HepG2 (cell line): ENCODE data around the gene EZH1. TPM values are rescaled to one million over a fixed set of nuclear protein-coding genes. Genes with fewer than 3 reads are reported as not detected.

Experiments
- ATAC-seq: fragments of 200-7000 bp; cut with Tn5 transposase; 3 replicates; pipeline ENCODE4 v1.9.1; 2020; ENCODE audit warnings: mild to moderate bottlenecking, moderate library complexity
- BruUV-seq: library from RNA; stranded (reverse); fragments of 400-500 nt; replicated peaks from 2 replicates; lab custom pipeline; 2021; lab: Mats Ljungman, UMichigan
- CTCF ChIA-PET: fragments of 300-600 bp; formaldehyde crosslinking; extraction: SDS; loops from one replicate; lab custom pipeline; 2021; ENCODE audit warnings: low total read pairs, inconsistent platforms, low intra/inter-chr PET ratio; lab: Yijun Ruan, JAX
- POLR2A ChIA-PET: fragments of 350-600 bp; sonication (Branson Sonifier 250); formaldehyde crosslinking; loops from one replicate; lab custom pipeline; 2020; ENCODE audit warnings: antibody characterized with exemption, inconsistent platforms; lab: Yijun Ruan, JAX
- DNase-seq: peaks from one replicate; pipeline ENCODE4 v3.0.0-alpha.2; 2015; ENCODE audit warnings: low spot score
- FAIRE-seq: peaks from 3 replicates; lab custom pipeline; 2011; peaks lifted over from hg19 to GRCh38; lab: Jason Lieb, UNC
- H2AFZ ChIP-seq: one replicate; pipeline ENCODE4 v1.6.1; 2011; ENCODE audit warnings: low read length, inconsistent platforms
- H3K27ac ChIP-seq: fragments of 300-600 bp; 3 replicates; pipeline ENCODE4 v1.8.0; 2011; ENCODE audit warnings: mixed run types, mild to moderate bottlenecking, mixed read lengths, low read length, inconsistent platforms; ENCODE audit not compliant: insufficient read depth; ENCODE audit errors: extremely low read length
- H3K27me3 ChIP-seq, 2 experiments: fragments of 200-600 bp in 1 of 2; 2 replicates in 1 of 2; 3 replicates in 1 of 2; pipeline versions ENCODE4 v1.6.0 to v1.8.0; 2011; ENCODE audit warnings: low read length in 2 of 2, mild to moderate bottlenecking in 2 of 2, moderate library complexity in 2 of 2, inconsistent platforms in 1 of 2; ENCODE audit not compliant: insufficient read depth in 2 of 2, control insufficient read depth in 1 of 2
- H3K36me3 ChIP-seq, 2 experiments: fragments of 200-600 bp in 1 of 2; replicated peaks in 1 of 2; 2 replicates in 1 of 2; 3 replicates in 1 of 2; pipeline versions ENCODE4 v1.5.1 to v1.8.0; 2011; ENCODE audit warnings: low read length in 2 of 2, inconsistent platforms in 1 of 2; ENCODE audit not compliant: insufficient read depth in 2 of 2, control insufficient read depth in 1 of 2
- H3K4me1 ChIP-seq: 2 replicates; pipeline ENCODE4 v1.5.1; 2012; ENCODE audit warnings: low read length, inconsistent platforms; ENCODE audit not compliant: insufficient read depth
- H3K4me2 ChIP-seq: 2 replicates; pipeline ENCODE4 v1.6.0; 2011; ENCODE audit warnings: low read depth, low read length, inconsistent platforms
- H3K4me3 ChIP-seq, 3 experiments: fragments of 200-600 bp in 1 of 3; sonication (generic), shearing (Covaris generic) in 1 of 3; replicated peaks in 1 of 3; 2 replicates each; pipeline ENCODE4 v1.5.1; 2011 to 2016; ENCODE audit warnings: low read length in 3 of 3, inconsistent platforms in 2 of 3, low read depth in 2 of 3, mild to moderate bottlenecking in 2 of 3, control low read depth in 1 of 3, mixed read lengths in 1 of 3; ENCODE audit not compliant: insufficient read depth in 1 of 3
- H3K79me2 ChIP-seq: one replicate; pipeline ENCODE4 v1.6.1; 2011; ENCODE audit warnings: low read length, inconsistent platforms; ENCODE audit not compliant: insufficient read depth
- H3K9ac ChIP-seq: 2 replicates; pipeline ENCODE4 v1.6.0; 2011; ENCODE audit warnings: mild to moderate bottlenecking, low read depth, low read length, inconsistent platforms; ENCODE audit not compliant: insufficient read depth
- H3K9me3 ChIP-seq: 2 replicates; pipeline ENCODE4 v1.5.1; 2012; ENCODE audit warnings: mild to moderate bottlenecking, low read length
- H4K20me1 ChIP-seq: 2 replicates; pipeline ENCODE4 v1.6.0; 2011; ENCODE audit warnings: inconsistent platforms, mild to moderate bottlenecking, low read length, moderate library complexity; ENCODE audit not compliant: insufficient read depth
- CEBPB ChIP-seq: IDR thresholded peaks from 2 replicates; pipeline ENCODE4 v1.6.1; 2011; ENCODE audit warnings: low read depth, low read length, improper control_type of control experiment, borderline replicate concordance
- FOXK2 ChIP-seq: fragments of 450-650 bp; IDR thresholded peaks from 2 replicates; pipeline ENCODE4 v1.6.1; 2016
- GABPB1 ChIP-seq: IDR thresholded peaks from 2 replicates; pipeline ENCODE4 v1.6.1; 2016; ENCODE audit warnings: mild to moderate bottlenecking, missing genetic modification reagents, moderate library complexity, missing compliant biosample characterization
- GTF3A ChIP-seq: sonication (generic); formaldehyde crosslinking; conservative IDR thresholded peaks from 2 replicates; pipeline ENCODE4 v1.4.0; 2020; ENCODE audit warnings: mild to moderate bottlenecking, missing genetic modification reagents
- POGZ ChIP-seq: sonication (generic); formaldehyde crosslinking; IDR thresholded peaks from 2 replicates; pipeline ENCODE4 v1.4.0; 2020; ENCODE audit warnings: mild to moderate bottlenecking, missing genetic modification reagents
- SALL1 ChIP-seq: sonication (generic); formaldehyde crosslinking; IDR thresholded peaks from 2 replicates; pipeline ENCODE4 v1.8.0; 2022; ENCODE audit warnings: mild to moderate bottlenecking, missing genetic modification reagents
- TFAP4 ChIP-seq: sonication (generic); IDR thresholded peaks from 2 replicates; pipeline ENCODE4 v1.6.1; 2016; ENCODE audit warnings: low read depth, borderline replicate concordance
- ZNF367 ChIP-seq: sonication (generic); formaldehyde crosslinking; IDR thresholded peaks from 2 replicates; pipeline ENCODE4 v1.4.0; 2020; ENCODE audit warnings: missing genetic modification reagents, borderline replicate concordance
- ZNF446 ChIP-seq: sonication (generic); formaldehyde crosslinking; IDR thresholded peaks from 2 replicates; pipeline ENCODE4 v1.5.0; 2020; ENCODE audit warnings: mild to moderate bottlenecking, missing genetic modification reagents
- ZNF572 ChIP-seq: sonication (generic); formaldehyde crosslinking; IDR thresholded peaks from 2 replicates; pipeline ENCODE4 v1.5.1; 2020; ENCODE audit warnings: mild to moderate bottlenecking, missing genetic modification reagents
- ZNF615 ChIP-seq: sonication (generic); formaldehyde crosslinking; IDR thresholded peaks from 2 replicates; pipeline ENCODE4 v1.5.0; 2020; ENCODE audit warnings: mild to moderate bottlenecking, missing genetic modification reagents, borderline replicate concordance
- ZNF674 ChIP-seq: sonication (generic); formaldehyde crosslinking; IDR thresholded peaks from 2 replicates; pipeline ENCODE4 v1.5.0; 2020; ENCODE audit warnings: low read depth, mild to moderate bottlenecking, missing genetic modification reagents
- WGBS: methylation state at CpG from one replicate; pipeline ENCODE4 v1.1.6; 2017; ENCODE audit warnings: low lambda C conversion rate; 5-methylcytosine and 5-hydroxymethylcytosine counted together
- in situ Hi-C: cut with HindIII; loops from 2 replicates; pipeline ENCODE4 v1.10.0; 2017; ENCODE audit warnings: low pct_unique_long_range_greater_than_20kb; ENCODE audit not compliant: extremely low pct_ligation_motif_present
- intact Hi-C: fragments of 100-400 bp; cut with micrococcal nuclease; formaldehyde crosslinking; loops from one replicate; pipeline ENCODE4 v1.10.0; 2022; ENCODE audit not compliant: unreplicated experiment
- polyA plus RNA-seq, 8 experiments: library from polyadenylated mRNA; depleted of rRNA in 3 of 8; stranded (reverse) in 7 of 8; unstranded in 1 of 8; fragments of >200 nt; fragmentation: Illumina TruSeq in 4 of 8; extraction: Trizol in 4 of 8; gene quantifications; 2 replicates each; pipeline versions ENCODE4 v1.2.1 to v1.2.3, GENCODE V29; 2011 to 2016; ENCODE audit warnings: low read depth in 4 of 8, missing spikeins in 1 of 8, mixed read lengths in 1 of 8; ENCODE audit not compliant: insufficient read depth in 1 of 8
- total RNA-seq, 5 experiments: library from RNA; depleted of rRNA; stranded (reverse); fragments of >200 nt; fragmentation: Illumina TruSeq; extraction: Trizol; gene quantifications; 2 replicates each; pipeline ENCODE4 v1.2.3, GENCODE V29; 2016; ENCODE audit warnings: low read depth in 1 of 5

The EZH1 gene
- total and polyA plus RNA-seq, 2 of the 13 experiments (the other 11 are each of a cell fraction or from before 2014, with no cell fraction given), result 11.6 to 24.0 TPM

GRCh38 chr17:42698736-42699414 is 46.0 kb downstream of the EZH1 start:
- in situ Hi-C loops, result no loop called here
- DNase-seq (no peak), FAIRE-seq (no peak), ATAC-seq (no peak)
- no TSS peak for BruUV-seq
- Histone ChIP-seq H3K4me2 (no peak overlapping the region), H3K36me3 (peaks cover 2 to 14% of the 10 kb centered on the region in 2 experiments), H4K20me1 (no peaks in the 10 kb centered on the region), H3K4me3 (no peak overlapping the region), H3K79me2 (no peaks in the 10 kb centered on the region), H3K27me3 (no peaks in the 10 kb centered on the region), H3K9me3 (no peaks in the 10 kb centered on the region), H3K27ac (no peak overlapping the region), H3K4me1 (no peaks in the 10 kb centered on the region), H3K9ac (no peak overlapping the region), H2AFZ (no peak overlapping the region)
- CTCF ChIA-PET, result no interaction called here
- POLR2A ChIA-PET, result interaction anchor here (1.1 kb wide), 1 partner anchor 45 kb away, joined by 3 read pairs; no protein-coding TSS in a partner anchor
- 94% methylated on average over 2 of the region's 2 CpGs for WGBS
- intact Hi-C loops, result no loop called here
- TF ChIP-seq ZNF674 (no peak), SALL1 (CRISPR knock-in tag) (no peak), FOXK2 (no peak), ZNF572 (CRISPR knock-in tag) (no peak), ZNF367 (CRISPR knock-in tag) (no peak), TFAP4 (no peak), CEBPB (no peak), GTF3A (CRISPR knock-in tag) (no peak), GABPB1 (CRISPR knock-in tag) (no peak), POGZ (CRISPR knock-in tag) (no peak), ZNF615 (CRISPR knock-in tag) (no peak), ZNF446 (CRISPR knock-in tag) (no peak)
